Osteoblast (primary cell): ENCODE results near the gene RBM19. TPM values are rescaled to one million over a fixed set of nuclear protein-coding genes. Genes with fewer than 3 reads are reported as not detected.

ENCODE experiments used
- DNase-seq: peaks from one replicate; pipeline ENCODE4 v3.0.0; 2011; ENCODE audit warnings: low spot score, mixed read lengths; ENCODE audit not compliant: insufficient read length; ENCODE audit errors: missing footprints
- H2AFZ ChIP-seq: 2 replicates; pipeline ENCODE4 v1.6.0; 2011; ENCODE audit warnings: mild to moderate bottlenecking, low read length
- H3K27ac ChIP-seq: 2 replicates; pipeline ENCODE4 v1.5.1; 2011; ENCODE audit warnings: mild to moderate bottlenecking, low read depth, low read length, moderate library complexity
- H3K27me3 ChIP-seq: 2 replicates; pipeline ENCODE4 v1.6.0; 2012; ENCODE audit warnings: mild to moderate bottlenecking, control low read depth, inconsistent platforms, low read length, moderate library complexity; ENCODE audit not compliant: insufficient read depth
- H3K36me3 ChIP-seq: 2 replicates; pipeline ENCODE4 v1.5.1; 2011; ENCODE audit warnings: mild to moderate bottlenecking, low read length, control low read depth, moderate library complexity; ENCODE audit not compliant: insufficient read depth
- H3K4me1 ChIP-seq: 2 replicates; pipeline ENCODE4 v1.5.1; 2011; ENCODE audit warnings: mild to moderate bottlenecking, low read length, control low read depth, moderate library complexity; ENCODE audit not compliant: insufficient read depth
- H3K4me2 ChIP-seq: 2 replicates; pipeline ENCODE4 v1.6.0; 2011; ENCODE audit warnings: mild to moderate bottlenecking, low read length; ENCODE audit not compliant: insufficient read depth
- H3K4me3 ChIP-seq: fragments of 200-600 bp; sonication (generic); 3 replicates; pipeline ENCODE4 v1.5.1; 2012; ENCODE audit warnings: mild to moderate bottlenecking, low read length, inconsistent platforms; ENCODE audit not compliant: insufficient read depth
- H3K79me2 ChIP-seq: 2 replicates; pipeline ENCODE4 v1.6.0; 2012; ENCODE audit warnings: mild to moderate bottlenecking, low read length, control low read depth, inconsistent platforms; ENCODE audit not compliant: insufficient read depth
- H3K9me3 ChIP-seq: 2 replicates; pipeline ENCODE4 v1.5.1; 2011; ENCODE audit warnings: low read depth, low read length, control low read depth
- H4K20me1 ChIP-seq: 2 replicates; pipeline ENCODE4 v1.6.0; 2012; ENCODE audit warnings: mild to moderate bottlenecking, low read length, control low read depth; ENCODE audit not compliant: insufficient read depth
- CTCF ChIP-seq: IDR thresholded peaks from 2 replicates; pipeline ENCODE4 v1.5.1; 2011; ENCODE audit warnings: mild to moderate bottlenecking, low read depth, low read length, moderate library complexity; ENCODE audit errors: extremely low read depth
- total RNA-seq: library from RNA; depleted of rRNA; stranded (reverse); fragments of >200 nt; gene quantifications from 2 replicates; pipeline ENCODE4 v1.2.3, GENCODE V29; 2012

The RBM19 gene
- total RNA-seq, 1 donor, result 27.5 TPM

GRCh38 chr12:113926788-113927187 is 39.3 kb downstream of the RBM19 start:
- Histone ChIP-seq H3K4me1 (peaks cover under 1% of the 10 kb centered on the region), H3K4me3 (no peak overlapping the region), H4K20me1 (no peaks in the 10 kb centered on the region), H3K4me2 (no peak overlapping the region), H3K27ac (no peak overlapping the region), H3K27me3 (no peaks in the 10 kb centered on the region), H2AFZ (no peak overlapping the region), H3K9me3 (no peaks in the 10 kb centered on the region), H3K36me3 (peaks cover 28% of the 10 kb centered on the region), H3K79me2 (no peaks in the 10 kb centered on the region)
- no peak for TF ChIP-seq CTCF
- no peak for DNase-seq

GRCh38 chr12:113924341-113924740 is 41.8 kb downstream of the RBM19 start:
- Histone ChIP-seq H3K79me2 (no peaks in the 10 kb centered on the region), H2AFZ (no peak overlapping the region), H3K27me3 (no peaks in the 10 kb centered on the region), H3K4me2 (no peak overlapping the region), H4K20me1 (no peaks in the 10 kb centered on the region), H3K4me3 (no peak overlapping the region), H3K4me1 (no peaks in the 10 kb centered on the region), H3K27ac (no peak overlapping the region), H3K36me3 (peaks cover 23% of the 10 kb centered on the region), H3K9me3 (no peaks in the 10 kb centered on the region)
- no peak for TF ChIP-seq CTCF
- DNase-seq, result no peak

GRCh38 chr12:113923251-113923650 is 42.9 kb downstream of the RBM19 start:
- Histone ChIP-seq H2AFZ (no peak overlapping the region), H3K4me1 (no peaks in the 10 kb centered on the region), H3K9me3 (no peaks in the 10 kb centered on the region), H3K36me3 (peaks cover 23% of the 10 kb centered on the region), H3K27ac (no peak overlapping the region), H3K4me3 (no peak overlapping the region), H3K79me2 (no peaks in the 10 kb centered on the region), H3K4me2 (no peak overlapping the region), H4K20me1 (no peaks in the 10 kb centered on the region), H3K27me3 (no peaks in the 10 kb centered on the region)
- TF ChIP-seq CTCF, result no peak
- DNase-seq, result no peak

GRCh38 chr12:113921430-113921829 is 44.7 kb downstream of the RBM19 start:
- Histone ChIP-seq H3K9me3 (no peaks in the 10 kb centered on the region), H3K4me3 (no peak overlapping the region), H3K4me1 (no peaks in the 10 kb centered on the region), H4K20me1 (no peaks in the 10 kb centered on the region), H2AFZ (no peak overlapping the region), H3K27ac (no peak overlapping the region), H3K79me2 (no peaks in the 10 kb centered on the region), H3K36me3 (peaks cover 28% of the 10 kb centered on the region), H3K27me3 (no peaks in the 10 kb centered on the region), H3K4me2 (no peak overlapping the region)
- no peak for DNase-seq
- TF ChIP-seq CTCF, result no peak
